IPS-18c (cell line): ENCODE measurements around the gene GAPVD1.

Source experiments
- H3K4me3 ChIP-seq: 2 replicates; pipeline ENCODE4 v1.7.0; 2013; ENCODE audit warnings: low read depth, mild to moderate bottlenecking, low read length, moderate library complexity; ENCODE audit not compliant: insufficient read depth
- H3K9me3 ChIP-seq: one replicate; pipeline ENCODE4 v1.6.1; 2013; ENCODE audit warnings: mild to moderate bottlenecking, low read length, moderate library complexity; ENCODE audit not compliant: control insufficient read depth, insufficient read depth

GAPVD1 gene

GRCh38 chr9:125407432-125407973 lies 145.9 kb downstream of the GAPVD1 start:
- H3K9me3 ChIP-seq, result no peaks in the 10 kb centered on the region
- H3K4me3 ChIP-seq, result peak overlapping the region; percentile 58; the same call in 1 of the 2 replicates

- Histone ChIP-seq H3K9me3 (no peaks in the 10 kb centered on the region), H3K4me3 (peak overlapping the region; percentile 58)
Measured at GRCh38 chr9:125407974-125408900, 146.6 kb downstream of the GAPVD1 start.

- Histone ChIP-seq H3K4me3 (no peak overlapping the region), H3K9me3 (no peaks in the 10 kb centered on the region)
Measured at GRCh38 chr9:125409217-125409636, 147.6 kb downstream of the GAPVD1 start.

- Histone ChIP-seq H3K9me3 (no peaks in the 10 kb centered on the region), H3K4me3 (no peak overlapping the region)
Measured at GRCh38 chr9:125409637-125410521, 148.3 kb downstream of the GAPVD1 start.

GRCh38 chr9:125410522-125410894 lies 148.9 kb downstream of the GAPVD1 start:
- H3K9me3 ChIP-seq, result no peaks in the 10 kb centered on the region
- H3K4me3 ChIP-seq, result no peak overlapping the region

- H3K4me3 ChIP-seq, result no peak overlapping the region
- no peaks in the 10 kb centered on the region for H3K9me3 ChIP-seq
Measured at GRCh38 chr9:125411171-125411756, 149.6 kb downstream of the GAPVD1 start.

- Histone ChIP-seq H3K4me3 (no peak overlapping the region), H3K9me3 (no peaks in the 10 kb centered on the region)
Measured at GRCh38 chr9:125412166-125412565, 150.5 kb downstream of the GAPVD1 start.

- H3K4me3 ChIP-seq, result no peak overlapping the region
Measured at GRCh38 chr9:125413579-125413978, 152.0 kb downstream of the GAPVD1 start.

GRCh38 chr9:125415583-125416460 lies 154.2 kb downstream of the GAPVD1 start:
- H3K4me3 ChIP-seq, result no peak overlapping the region
- H3K9me3 ChIP-seq, result no peaks in the 10 kb centered on the region

More at GRCh38 chr9:125413579-125413978, 152.0 kb downstream of the GAPVD1 start:
- no peaks in the 10 kb centered on the region for H3K9me3 ChIP-seq

- H3K9me3 ChIP-seq, result no peaks in the 10 kb centered on the region
- H3K4me3 ChIP-seq, result no peak overlapping the region
Measured at GRCh38 chr9:125416517-125416916, 154.9 kb downstream of the GAPVD1 start.
